ENCODE data around the gene PI4K2B.
"Not testable (repeated sequence)": the region's sequence is repeated elsewhere in the genome, so short reads cannot be mapped to it uniquely, and the experiment has no call there.

PI4K2B gene

DNA sequence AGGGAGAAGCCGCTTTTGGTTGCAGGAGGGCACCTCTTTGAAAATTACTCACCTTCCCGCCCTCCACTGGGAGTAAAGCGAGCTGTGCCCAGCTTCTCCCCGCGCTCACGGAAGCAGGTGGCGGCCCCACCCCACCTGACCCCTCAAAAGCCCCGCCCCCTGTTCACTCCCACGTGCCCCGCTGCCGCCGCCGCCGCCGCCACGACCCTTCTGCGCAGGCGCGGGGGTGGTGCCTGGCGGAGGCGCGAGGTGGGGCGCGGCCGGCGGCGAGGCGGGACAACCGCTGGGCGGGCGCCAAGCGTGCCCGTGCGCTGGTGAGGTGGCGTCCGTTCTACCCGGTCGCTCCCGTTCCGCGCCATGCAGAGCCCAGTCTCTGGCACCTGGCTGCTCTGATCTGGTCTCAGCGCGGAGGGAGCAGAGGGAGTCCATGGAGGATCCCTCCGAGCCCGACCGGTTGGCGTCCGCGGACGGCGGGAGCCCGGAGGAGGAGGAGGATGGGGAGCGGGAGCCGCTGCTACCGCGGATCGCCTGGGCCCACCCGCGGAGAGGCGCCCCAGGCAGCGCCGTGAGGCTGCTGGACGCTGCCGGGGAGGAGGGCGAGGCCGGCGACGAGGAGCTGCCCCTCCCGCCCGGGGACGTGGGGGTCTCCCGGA lies at the start of gene PI4K2B:
PI4K2B (plus strand) TSS at position 297 of the 653 bp plus-strand sequence; CDS start at position 428, 131 bp downstream.
- peak; percentile 27 for DNase-seq

DNA sequence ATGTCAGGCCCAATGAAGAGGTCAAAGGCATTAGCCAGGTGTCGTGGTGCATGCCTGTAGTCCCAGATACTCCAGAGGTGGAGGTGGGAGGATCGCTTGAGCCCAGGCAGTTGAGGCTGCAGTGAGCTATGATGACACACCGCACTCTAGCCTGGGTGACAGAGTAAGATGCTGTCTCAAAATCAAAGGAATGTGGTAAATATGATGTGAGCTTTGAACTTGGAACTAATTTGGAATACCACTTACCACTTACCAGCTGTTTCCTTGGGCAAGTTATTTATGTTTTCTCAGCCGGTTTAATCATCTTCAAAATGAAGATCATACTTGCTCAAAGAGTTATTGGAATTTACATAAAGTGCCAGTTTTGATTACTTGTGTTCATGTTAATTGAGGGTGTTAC lies 49.8 kb upstream of the PI4K2B start:
- DNase-seq = no peak

DNA sequence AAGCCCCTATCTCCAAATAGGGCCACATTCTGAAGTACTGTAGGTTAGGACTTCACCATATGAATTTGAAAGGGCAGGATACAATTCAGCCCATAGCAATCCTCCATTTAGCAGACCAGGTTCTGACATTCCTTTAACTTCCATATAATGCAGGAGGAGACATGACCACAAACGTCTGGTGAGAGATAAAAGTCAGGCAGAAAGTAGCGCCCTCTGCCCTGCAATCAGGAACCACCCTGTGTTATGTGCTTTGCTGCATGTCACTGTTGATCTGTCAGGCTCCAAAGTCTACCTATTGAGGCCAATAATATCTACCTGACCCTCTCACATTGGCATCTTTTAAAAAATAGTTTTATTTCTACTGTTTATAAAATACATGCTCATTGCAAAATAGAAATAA lies 43.4 kb upstream of the PI4K2B start:
- DNase-seq = no peak

DNA sequence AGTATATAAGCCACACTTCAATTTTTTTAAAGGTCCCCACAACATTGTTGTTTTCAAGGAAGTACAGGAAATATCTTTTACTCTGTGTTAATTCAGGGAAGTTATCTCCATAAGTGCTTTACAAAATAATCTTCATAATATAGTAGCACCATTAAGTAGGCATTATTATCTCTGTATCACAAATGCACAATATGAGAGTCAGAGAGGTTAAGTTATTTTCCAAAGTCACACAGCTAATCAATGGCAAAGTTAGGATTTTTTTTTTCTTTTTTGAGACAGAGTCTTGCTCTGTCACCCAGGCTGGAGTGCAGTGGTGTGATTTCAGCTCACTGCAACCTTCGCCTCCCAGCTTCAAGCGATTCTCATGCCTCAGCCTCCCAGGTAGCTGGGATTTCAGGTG lies 35.1 kb upstream of the PI4K2B start:
- no peak for DNase-seq

DNA sequence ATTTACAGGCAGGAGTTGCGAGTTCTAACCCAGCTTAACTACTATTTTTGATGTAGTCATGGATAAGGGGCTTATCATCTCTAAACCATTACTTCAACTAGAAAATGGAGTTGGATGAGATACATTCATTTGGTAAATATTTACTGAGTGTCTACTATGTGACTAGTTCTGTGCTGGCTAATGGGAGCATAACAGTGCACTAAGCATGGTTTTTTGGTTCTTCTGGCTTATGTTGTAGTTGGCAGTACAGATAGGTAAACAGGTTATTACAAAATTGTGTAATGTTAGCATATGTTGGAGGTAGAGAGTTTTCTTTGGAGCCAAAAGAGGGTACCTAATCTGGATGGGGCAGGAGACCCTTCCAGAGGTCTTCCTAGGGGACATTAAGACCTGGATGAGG lies 25.8 kb upstream of the PI4K2B start:
- DNase-seq = no peak

DNA sequence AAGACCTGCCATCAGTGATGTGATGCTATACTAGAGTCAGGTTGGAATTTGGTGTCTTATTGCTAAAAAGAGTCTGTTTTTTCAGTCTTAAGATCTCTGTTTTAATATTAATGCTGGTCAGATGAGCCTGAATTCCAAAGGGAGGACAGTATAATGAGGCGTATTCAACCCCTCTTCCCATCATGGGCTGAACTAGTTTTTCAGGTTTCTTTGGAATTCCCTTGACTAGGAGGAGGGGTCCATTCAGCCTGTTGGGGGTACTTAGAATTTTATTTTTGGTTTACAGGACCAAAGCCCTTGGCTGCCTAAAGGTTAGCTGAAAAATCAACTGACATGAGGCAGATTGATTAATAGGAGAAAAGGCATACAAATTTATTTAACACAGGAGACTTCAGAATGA lies 24.1 kb upstream of the PI4K2B start:
- no peak for DNase-seq

DNA sequence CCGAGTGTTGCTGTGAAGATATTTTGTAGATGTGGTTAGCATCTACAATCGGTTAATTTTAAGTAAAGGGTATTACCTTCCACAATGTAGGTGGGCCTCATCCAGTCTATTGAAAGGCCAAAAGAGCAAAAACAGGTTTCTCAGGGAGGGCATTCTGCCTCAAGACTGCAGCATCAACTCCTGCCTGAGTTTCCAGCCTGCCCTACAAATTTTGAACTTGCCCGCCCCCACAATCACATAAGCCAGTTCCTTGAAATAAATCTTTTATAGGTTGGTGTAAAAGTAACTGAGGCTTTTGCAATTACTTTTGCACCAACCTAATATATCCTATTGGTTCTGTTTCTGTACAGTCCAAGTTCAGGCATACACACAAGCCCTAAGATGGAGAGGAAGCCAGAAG lies 22.1 kb upstream of the PI4K2B start:
- no peak for DNase-seq

DNA sequence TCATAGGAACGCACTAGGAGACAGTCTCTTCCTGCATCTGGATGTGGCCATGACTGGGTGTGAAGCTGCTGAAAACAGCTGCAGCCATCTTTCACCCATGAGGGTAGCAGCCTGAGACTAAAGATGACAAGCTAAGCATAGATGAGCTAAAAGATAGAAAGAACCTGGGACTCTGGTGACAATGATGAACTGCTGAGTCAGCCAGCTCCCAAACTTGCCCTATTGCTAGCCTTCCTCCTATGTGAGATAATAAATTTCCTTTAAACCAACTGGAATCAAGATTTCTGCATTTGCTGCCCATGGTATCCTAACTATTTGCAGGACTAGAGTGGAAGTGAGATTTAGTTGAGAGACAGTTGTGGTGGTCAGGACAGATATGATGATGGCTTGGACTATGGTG lies 21.0 kb upstream of the PI4K2B start:
- no peak for DNase-seq

DNA sequence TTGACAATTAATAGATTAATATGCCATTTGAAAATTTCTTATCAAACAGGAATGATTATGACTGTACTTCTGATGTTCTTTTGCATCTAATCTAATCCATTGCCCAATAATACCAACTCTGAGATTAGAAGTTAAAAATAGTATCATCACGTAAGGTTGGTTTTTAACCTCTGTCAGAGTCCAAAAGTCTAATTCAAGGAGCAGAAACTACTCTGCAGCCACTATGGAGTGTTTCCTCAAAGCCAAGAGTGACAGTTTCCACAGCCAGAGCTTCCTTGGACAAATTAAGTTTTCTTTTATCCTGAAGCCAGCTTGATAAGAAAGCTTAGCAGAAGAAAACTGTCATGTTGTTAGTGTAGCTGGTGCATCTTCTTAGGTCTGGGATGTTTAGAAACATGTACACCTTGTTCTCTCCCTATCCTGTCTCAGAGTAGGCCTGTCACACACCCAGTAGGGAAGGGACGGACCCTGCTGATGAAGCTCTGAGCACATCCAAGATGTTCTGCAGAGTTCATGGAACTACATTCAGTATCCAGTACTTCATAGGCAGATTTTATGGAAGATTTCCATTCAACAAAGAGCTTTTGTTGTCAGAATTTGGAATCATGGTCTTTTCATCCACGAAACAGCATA lies 20.4 kb upstream of the PI4K2B start:
- no peak for DNase-seq

DNA sequence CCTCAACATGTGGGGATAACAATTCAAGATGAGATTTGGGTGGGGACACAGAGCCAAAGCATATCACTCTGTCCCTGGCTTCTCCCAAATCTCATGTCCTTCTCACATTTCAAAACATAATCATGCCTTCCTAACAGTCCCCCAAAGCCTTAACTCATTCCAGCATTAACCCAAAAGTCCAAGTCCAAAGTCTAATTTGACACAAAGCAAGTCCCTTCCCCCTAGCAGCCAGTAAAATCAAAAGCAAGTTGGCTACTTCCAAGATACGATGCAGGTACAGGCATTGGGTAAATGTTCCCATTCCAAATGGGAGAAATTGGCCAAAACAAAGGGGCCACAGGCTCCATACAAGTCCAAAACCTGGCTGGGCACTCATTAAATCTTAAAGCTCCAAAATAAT lies 19.1 kb upstream of the PI4K2B start:
- not testable (repeated sequence) for DNase-seq

DNA sequence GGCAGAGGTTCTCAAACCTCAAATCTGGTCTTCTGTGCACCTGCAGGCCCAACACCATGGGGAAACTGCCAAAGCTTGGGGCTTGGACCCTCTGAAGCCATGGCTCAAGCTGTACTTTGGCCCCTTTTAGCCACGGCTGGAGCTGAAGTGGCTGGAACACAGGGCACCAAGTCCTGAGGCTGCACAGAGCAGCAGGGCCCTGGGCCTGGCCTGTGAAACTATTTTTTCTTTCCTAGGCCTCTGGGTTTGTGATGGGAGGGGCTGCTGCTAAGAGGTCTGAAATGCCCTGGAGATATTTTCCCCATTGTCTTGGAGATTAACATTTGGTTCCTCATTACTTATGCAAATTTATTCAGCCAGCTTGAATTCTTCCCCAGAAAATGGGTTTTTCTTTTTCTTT lies 18.3 kb upstream of the PI4K2B start:
- no peak for DNase-seq

DNA sequence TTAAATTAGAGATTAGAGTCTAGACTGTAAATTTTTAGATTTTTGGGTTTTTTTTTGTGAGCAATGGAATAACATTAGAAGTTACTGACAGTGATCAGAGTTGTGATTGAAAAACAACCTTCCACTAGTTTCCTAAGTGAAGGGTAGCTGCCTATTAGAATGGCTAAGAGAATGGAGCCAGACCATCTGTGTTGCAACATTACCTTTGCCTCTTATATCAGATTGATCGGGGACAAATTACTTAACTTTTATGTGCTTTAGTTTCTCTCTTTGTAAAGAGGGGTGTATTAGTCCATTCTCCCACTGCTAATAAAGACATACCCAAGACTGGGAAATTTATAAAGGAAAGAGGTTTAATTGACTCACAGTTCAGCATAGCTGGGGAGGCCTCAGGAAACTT lies 12.5 kb upstream of the PI4K2B start:
- no peak for DNase-seq

DNA sequence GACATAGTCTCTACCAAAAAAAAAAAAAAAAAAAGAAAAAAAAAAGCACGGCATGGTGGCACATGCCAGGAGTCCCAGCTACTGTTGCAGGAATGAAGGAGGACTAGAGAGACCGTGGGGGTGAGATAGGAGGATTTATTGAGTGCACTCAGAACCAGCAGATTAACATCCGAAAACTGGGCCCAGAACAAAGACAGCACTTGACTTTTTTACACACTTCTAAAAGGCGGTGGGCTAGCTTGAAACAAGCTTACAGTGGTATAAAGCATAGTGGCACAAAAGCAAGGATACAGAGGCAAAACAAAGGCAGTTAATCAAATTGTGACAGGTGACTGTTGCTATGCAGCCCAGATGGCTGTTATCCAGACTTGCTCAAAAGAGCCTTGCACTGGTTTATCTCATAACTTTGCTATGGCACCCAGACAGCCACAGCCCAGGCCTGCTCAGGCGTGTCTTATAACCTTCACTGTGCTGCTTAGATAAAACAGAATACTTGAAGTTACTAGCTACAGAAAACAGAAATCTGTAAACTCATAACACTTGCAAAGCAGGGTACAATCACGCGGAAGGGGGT lies 9.9 kb upstream of the PI4K2B start:
- DNase-seq = no peak

DNA sequence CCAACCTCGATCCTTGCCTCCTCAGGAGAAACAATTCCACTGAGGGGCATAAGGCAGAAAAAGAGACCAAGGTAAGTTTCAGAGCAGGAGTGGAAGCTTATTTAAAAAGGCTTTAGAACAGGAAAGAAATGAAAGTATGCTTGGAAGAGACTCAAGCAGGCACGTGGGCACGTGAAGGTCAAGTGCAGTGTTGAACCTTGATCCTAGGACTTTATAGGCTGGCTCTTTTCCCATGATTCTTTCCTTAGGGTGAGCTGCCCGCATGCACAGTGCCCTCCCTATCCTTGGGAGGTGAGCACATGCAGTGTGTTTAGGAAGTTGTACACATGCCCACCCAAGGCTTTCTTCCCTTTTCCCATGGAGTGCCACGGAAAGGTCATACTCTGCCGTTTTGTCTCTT lies 4.0 kb upstream of the PI4K2B start:
- no peak for DNase-seq

DNA sequence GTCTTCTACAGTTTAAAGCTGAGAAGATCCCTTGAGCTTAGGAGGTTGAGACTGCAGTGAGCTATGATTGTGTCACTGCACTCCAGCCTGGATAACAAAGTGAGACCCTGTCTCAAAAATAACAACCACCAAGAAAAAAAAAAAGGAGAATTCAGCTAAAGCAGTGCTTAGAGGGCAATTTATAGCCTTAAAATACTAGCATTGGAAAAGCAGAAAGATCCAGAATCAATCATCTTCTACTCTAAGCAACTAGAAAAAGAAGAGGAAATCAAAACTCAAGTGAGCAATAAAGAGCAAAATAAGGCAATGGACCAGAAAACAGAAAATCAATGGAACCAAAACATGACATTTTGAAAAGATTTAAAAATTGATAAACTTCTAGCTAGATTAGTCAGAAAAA lies 639 bp upstream of the PI4K2B start:
- no peak for DNase-seq

DNA sequence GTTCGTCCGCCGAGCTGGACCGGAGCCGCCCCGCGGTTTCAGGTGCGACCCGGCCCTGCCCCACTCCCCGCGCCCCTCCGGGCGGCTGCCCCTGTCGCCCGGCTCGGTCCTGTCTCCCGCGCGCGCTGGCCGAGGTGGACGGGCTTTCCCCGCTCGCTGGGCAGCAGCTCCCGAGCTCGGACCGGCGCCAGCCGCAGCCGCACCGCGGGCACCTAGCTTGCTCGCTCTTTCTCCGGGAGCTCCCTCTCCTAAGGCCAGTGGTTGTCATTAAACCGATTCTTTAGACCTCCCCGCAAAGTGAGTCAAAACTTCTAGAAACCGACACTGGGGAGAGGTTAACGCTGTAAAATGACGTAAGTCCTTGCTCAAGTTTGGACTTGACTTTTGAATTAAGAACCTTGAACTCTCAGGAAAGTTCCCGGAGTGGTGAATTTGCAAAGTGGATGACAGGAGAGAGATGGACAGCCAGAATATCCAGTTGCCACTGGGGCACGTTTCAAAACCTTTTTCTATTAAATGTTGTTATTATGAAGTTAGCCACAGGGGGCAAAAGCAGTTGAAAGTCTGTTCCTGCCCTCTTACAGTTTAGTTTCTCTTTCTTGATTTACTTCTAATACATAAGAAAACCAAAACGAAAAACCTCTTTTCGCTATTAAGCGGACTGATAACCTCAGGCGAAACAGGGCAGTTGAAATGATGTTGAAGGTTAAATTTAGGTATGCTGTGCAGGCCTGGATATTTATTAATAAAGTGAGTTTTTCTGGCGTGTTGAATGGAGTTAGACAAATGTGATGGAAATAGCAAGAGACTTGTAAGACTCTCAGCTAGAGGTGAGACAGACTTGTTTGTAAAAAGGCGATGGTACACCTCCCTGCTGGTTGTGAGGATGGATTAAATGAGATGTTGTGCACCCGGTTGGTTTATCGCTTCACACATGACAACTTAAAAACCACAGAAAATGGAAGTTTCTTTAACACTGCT lies 847 bp downstream of the PI4K2B start:
- DNase-seq = peak; percentile 6

DNA sequence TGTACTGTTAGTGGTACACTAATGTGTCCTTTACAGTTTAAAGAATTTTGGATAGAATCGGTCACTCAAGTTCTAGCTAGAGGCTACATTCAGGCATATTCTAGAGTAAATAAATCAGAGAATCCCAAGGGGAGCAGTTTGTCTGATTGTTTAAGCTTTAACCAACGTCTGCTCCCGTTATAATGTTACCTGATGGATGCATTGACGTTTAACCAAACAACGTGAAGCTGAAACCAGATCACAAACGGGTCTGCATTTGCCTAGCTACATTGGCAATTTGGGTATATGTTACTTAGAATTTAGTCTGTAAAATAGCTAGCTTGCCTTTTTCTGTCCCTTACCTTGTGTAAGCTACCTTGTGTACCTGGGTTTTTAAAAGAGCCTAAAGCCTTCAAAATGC lies 1.6 kb downstream of the PI4K2B start:
- DNase-seq = peak; percentile 2

DNA sequence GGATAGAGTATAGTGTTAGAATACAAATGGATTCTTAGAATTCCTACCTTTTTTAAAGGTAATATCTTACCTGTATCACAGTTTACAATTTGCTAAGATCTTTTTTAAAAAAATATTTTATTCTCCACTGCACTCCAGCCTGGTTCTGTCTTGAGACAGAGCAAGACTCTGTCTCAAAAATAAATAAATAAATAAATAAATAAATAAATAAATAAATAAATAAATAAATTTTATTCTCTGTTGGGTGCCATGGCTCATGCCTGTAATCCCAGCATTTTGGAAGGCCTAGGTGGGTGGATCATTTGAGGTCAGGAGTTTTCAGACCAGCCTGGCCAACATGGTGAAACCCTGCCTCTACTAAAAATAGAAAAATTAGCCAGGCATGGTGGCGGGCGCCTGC lies 2.2 kb downstream of the PI4K2B start:
- not testable (repeated sequence) for DNase-seq

DNA sequence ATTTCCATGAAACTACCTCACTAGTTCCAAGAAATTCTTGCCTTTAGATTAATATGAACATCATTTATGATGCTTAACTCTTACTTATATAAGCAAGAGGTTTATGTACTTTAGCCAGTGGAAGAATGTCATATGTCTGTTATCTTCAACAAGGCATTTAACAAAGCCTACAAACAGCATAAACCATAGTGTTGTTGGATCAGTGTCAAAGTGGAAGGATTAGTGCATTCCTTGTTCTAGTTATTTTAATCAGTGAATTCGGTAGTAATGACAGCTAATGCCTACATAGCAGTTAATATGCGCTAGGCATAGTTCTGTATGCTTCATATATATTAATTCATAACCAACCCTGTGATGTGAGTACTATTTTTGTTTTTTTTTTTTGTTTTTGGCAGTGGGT lies 3.1 kb downstream of the PI4K2B start:
- no peak for DNase-seq

DNA sequence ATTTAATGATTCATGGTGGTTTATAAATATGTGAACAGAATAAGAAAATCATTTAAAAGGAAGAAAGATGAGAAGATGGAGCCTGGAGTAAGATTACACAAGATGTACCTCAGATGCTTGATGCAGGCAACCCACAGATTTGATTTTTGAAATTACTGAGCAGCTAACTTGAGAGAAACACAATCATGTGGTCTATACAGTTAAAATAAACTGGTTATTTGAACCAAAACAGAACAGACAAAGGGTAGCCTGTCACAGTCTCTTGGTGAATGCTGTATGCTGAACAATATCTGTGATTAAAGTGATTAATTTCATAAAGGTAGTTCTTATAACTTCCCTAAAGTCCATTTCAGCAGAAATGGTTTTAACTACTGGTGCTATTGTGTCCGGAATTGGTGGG lies 4.2 kb downstream of the PI4K2B start:
- no peak for DNase-seq

DNA sequence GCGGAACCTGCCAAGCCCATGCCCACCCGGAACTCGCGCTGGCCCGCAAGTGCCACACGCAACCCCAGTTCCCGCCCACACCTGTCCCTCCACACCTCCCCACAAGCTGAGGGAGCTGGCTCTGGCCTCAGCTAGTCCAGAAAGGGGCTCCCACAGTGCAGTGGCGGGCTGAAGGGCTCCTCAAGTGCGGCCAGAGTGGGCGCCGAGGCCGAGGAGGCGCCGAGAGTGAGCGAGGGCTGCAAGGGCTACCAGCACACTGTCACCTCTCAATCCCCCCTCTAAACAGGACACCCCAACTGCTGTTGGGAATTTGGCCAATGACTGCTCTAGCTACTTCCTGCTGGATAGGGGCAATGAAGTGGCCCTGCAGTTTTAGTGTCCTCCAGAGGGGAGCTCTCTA lies 5.7 kb downstream of the PI4K2B start:
- not testable (repeated sequence) for DNase-seq

DNA sequence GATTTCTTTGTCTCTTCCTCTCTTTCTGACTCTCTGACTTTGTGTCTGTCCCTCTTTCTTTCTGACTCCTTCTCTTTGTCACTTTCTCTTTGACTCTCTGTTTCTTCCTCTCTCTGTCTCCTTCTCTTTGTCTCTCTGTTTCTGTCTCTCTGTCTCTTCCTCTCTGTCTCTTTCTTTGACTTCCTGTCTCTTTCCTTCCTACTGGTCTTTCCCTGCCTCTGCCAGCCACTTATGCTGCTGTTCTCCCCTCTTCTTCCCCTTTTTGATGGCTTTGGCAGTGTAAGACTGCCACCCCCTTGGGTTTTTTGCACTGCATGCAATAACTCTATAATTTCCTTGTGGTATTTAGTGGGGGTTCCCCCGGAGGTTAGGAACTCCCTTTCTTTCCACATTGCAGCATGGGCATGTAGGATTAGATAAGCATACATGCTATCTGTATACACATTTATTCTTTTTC lies 6.9 kb downstream of the PI4K2B start:
- DNase-seq = not testable (repeated sequence)

DNA sequence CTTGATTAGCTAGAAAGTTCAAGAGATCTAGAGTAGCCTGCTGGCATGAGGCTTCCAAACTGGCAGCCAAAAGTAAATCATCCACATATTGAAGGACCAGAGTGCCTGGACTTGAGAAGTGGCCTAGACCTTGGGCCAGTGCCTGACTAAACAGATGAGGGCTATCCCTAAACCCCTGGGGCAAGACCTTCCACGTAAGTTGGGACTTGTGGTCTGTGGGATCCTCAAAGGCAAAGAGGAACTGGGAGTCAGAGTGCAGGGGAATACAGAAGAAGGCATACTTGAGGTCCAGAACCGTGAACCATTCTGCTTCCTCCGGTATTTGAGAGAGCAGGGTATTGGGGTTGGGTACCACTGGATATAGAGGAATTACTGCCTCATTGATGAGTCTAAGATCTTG lies 8.4 kb downstream of the PI4K2B start:
- not testable (repeated sequence) for DNase-seq

All from NCI-H1436 treated with DMSO at 0.1 percent for 48 hours (cell line).